H1 (cell line): ENCODE measurements around the gene ZNF211. TPM values are rescaled to one million over a fixed set of nuclear protein-coding genes. Genes with fewer than 3 reads are reported as not detected.

Source experiments
- GTF2F1 ChIP-seq: IDR thresholded peaks from 2 replicates; pipeline ENCODE4 v1.6.1; 2012; ENCODE audit warnings: low read depth, low read length, improper control_type of control experiment, borderline replicate concordance
- JUND ChIP-seq: IDR thresholded peaks from 2 replicates; pipeline ENCODE4 v1.6.1; 2011; ENCODE audit warnings: mild to moderate bottlenecking, improper control_type of control experiment, low read length
- PHF8 ChIP-seq: fragments of 200-600 bp; sonication (generic); conservative IDR thresholded peaks from 2 replicates; pipeline ENCODE4 v1.7.1; 2012; ENCODE audit warnings: low read depth, mild to moderate bottlenecking, inconsistent platforms, low read length, moderate library complexity
- polyA plus RNA-seq, 7 experiments: library from polyadenylated mRNA; depleted of rRNA in 3 of 7; stranded (reverse) in 5 of 7; unstranded in 2 of 7; fragments of >200 nt in 5 of 7; fragments of 200-250 nt in 2 of 7; gene quantifications; 1 replicate in 5 of 7; 2 replicates in 1 of 7; 4 replicates in 1 of 7; pipeline versions ENCODE4 v1.2.1 to v1.2.3, GENCODE V29; 2011 to 2013; ENCODE audit warnings: missing spikeins in 2 of 7, mixed read lengths in 2 of 7
- total RNA-seq: library from RNA; stranded (reverse); fragmentation: NEBNext Ultra II Directional; extraction: Animal tissue kit (Norgen Biotek cat#: 25700); gene quantifications from 2 replicates; pipeline ENCODE4 v1.2.1, GENCODE V29; 2021

ZNF211 gene
- total and polyA plus RNA-seq, 2 of the 8 experiments (the other 6 are each of a cell fraction or from before 2014, with no cell fraction given): 7.5 to 15.7 TPM

GRCh38 chr19:57606931-57607330, 26.0 kb upstream of the ZNF211 start (continued):
- no peak for TF ChIP-seq PHF8
- no peak for TF ChIP-seq JUND
- no peak for TF ChIP-seq GTF2F1
